HepG2 (cell line): Measurements from ENCODE around the gene CHID1. TPM values are rescaled to one million over a fixed set of nuclear protein-coding genes. Genes with fewer than 3 reads are reported as not detected.

Source experiments
- ADNP ChIP-seq: sonication (generic); formaldehyde crosslinking; IDR thresholded peaks from 2 replicates; pipeline ENCODE4 v1.4.0; 2020; ENCODE audit warnings: missing genetic modification reagents
- AHR ChIP-seq: IDR thresholded peaks from 2 replicates; pipeline ENCODE4 v1.6.1; 2018; ENCODE audit warnings: missing genetic modification reagents, missing compliant biosample characterization
- ASH2L ChIP-seq: fragments of 300-600, 200-600 bp; sonication (generic); IDR thresholded peaks from 2 replicates; pipeline ENCODE4 v1.7.0; 2017; ENCODE audit warnings: low read depth, mild to moderate bottlenecking, moderate library complexity, mixed read lengths, low read length; ENCODE audit not compliant: insufficient read length
- CENPX ChIP-seq: sonication (generic); formaldehyde crosslinking; IDR thresholded peaks from 2 replicates; pipeline ENCODE4 v1.9.0; 2021; ENCODE audit warnings: mild to moderate bottlenecking, missing genetic modification reagents, moderate library complexity
- HMGA1 ChIP-seq: sonication (generic); formaldehyde crosslinking; conservative IDR thresholded peaks from 2 replicates; pipeline ENCODE4 v1.4.0; 2020; ENCODE audit warnings: missing genetic modification reagents
- HNF4A ChIP-seq: sonication (generic); formaldehyde crosslinking; IDR thresholded peaks from 2 replicates; pipeline ENCODE4 v1.4.0; 2020; ENCODE audit warnings: missing genetic modification reagents
- ISX ChIP-seq: sonication (generic); formaldehyde crosslinking; conservative IDR thresholded peaks from 2 replicates; pipeline ENCODE4 v1.5.0; 2020; ENCODE audit warnings: missing genetic modification reagents
- MXD4 ChIP-seq: IDR thresholded peaks from 2 replicates; pipeline ENCODE4 v1.6.1; 2016; ENCODE audit warnings: mild to moderate bottlenecking, missing biosample characterization, missing genetic modification reagents
- MXI1 ChIP-seq: IDR thresholded peaks from 3 replicates; pipeline ENCODE4 v1.6.1; 2012; ENCODE audit warnings: low read depth, low read length, inconsistent platforms, borderline replicate concordance
- PCBP2 ChIP-seq: fragments of 200-400 bp; formaldehyde crosslinking; optimal IDR thresholded peaks from 2 replicates; pipeline ENCODE3; 2018; ENCODE audit warnings: low read length, low read depth; ENCODE audit not compliant: poor library complexity, severe bottlenecking
- SNAPC2 ChIP-seq: sonication (generic); formaldehyde crosslinking; IDR thresholded peaks from 2 replicates; pipeline ENCODE4 v1.8.1; 2022; ENCODE audit warnings: mild to moderate bottlenecking, missing genetic modification reagents
- SOX6 ChIP-seq, 2 experiments: fragments of 450-650 bp in 1 of 2; sonication (generic) in 1 of 2; formaldehyde crosslinking in 1 of 2; IDR thresholded peaks; 2 replicates each; pipeline versions ENCODE4 v1.4.0 to v1.6.1; 2017 to 2020; ENCODE audit warnings: antibody characterized with exemption in 1 of 2, mild to moderate bottlenecking in 1 of 2, missing genetic modification reagents in 1 of 2
- TMF1 ChIP-seq: sonication (generic); formaldehyde crosslinking; IDR thresholded peaks from 2 replicates; pipeline ENCODE4 v1.8.1; 2022; ENCODE audit warnings: low read depth, missing genetic modification reagents
- ZNF253 ChIP-seq: sonication (generic); formaldehyde crosslinking; IDR thresholded peaks from 2 replicates; pipeline ENCODE4 v1.8.0; 2022; ENCODE audit warnings: mild to moderate bottlenecking, missing genetic modification reagents, borderline replicate concordance
- ZNF672 ChIP-seq: sonication (generic); formaldehyde crosslinking; IDR thresholded peaks from 2 replicates; pipeline ENCODE4 v1.8.1; 2022; ENCODE audit warnings: missing genetic modification reagents
- ZNF709 ChIP-seq: sonication (generic); formaldehyde crosslinking; IDR thresholded peaks from 2 replicates; pipeline ENCODE4 v1.5.0; 2020; ENCODE audit warnings: mild to moderate bottlenecking, missing genetic modification reagents
- polyA plus RNA-seq, 8 experiments: library from polyadenylated mRNA; depleted of rRNA in 3 of 8; stranded (reverse) in 7 of 8; unstranded in 1 of 8; fragments of >200 nt; fragmentation: Illumina TruSeq in 4 of 8; extraction: Trizol in 4 of 8; gene quantifications; 2 replicates each; pipeline versions ENCODE4 v1.2.1 to v1.2.3, GENCODE V29; 2011 to 2016; ENCODE audit warnings: low read depth in 4 of 8, missing spikeins in 1 of 8, mixed read lengths in 1 of 8; ENCODE audit not compliant: insufficient read depth in 1 of 8
- total RNA-seq, 5 experiments: library from RNA; depleted of rRNA; stranded (reverse); fragments of >200 nt; fragmentation: Illumina TruSeq; extraction: Trizol; gene quantifications; 2 replicates each; pipeline ENCODE4 v1.2.3, GENCODE V29; 2016; ENCODE audit warnings: low read depth in 1 of 5
- TF ChIP-seq, protein P1 (sequence below): sonication (generic); formaldehyde crosslinking; IDR thresholded peaks from 2 replicates; pipeline ENCODE4 v1.4.0; 2020; ENCODE audit warnings: missing genetic modification reagents
- TF ChIP-seq, protein P2 (sequence below): IDR thresholded peaks from 2 replicates; pipeline ENCODE4 v1.6.1; 2016; ENCODE audit warnings: low read depth, borderline replicate concordance
- TF ChIP-seq, protein P3 (sequence below): sonication (generic); formaldehyde crosslinking; IDR thresholded peaks from 2 replicates; pipeline ENCODE4 v1.9.0; 2021; ENCODE audit warnings: missing genetic modification reagents, mild to moderate bottlenecking, borderline replicate concordance
- TF ChIP-seq, protein P4 (sequence below): IDR thresholded peaks from 2 replicates; pipeline ENCODE4 v1.4.0; 2020; ENCODE audit warnings: mild to moderate bottlenecking, missing genetic modification reagents

CHID1 gene
- total and polyA plus RNA-seq, 2 of the 13 experiments (the other 11 are each of a cell fraction or from before 2014, with no cell fraction given) = 65.1 to 93.6 TPM

DNA sequence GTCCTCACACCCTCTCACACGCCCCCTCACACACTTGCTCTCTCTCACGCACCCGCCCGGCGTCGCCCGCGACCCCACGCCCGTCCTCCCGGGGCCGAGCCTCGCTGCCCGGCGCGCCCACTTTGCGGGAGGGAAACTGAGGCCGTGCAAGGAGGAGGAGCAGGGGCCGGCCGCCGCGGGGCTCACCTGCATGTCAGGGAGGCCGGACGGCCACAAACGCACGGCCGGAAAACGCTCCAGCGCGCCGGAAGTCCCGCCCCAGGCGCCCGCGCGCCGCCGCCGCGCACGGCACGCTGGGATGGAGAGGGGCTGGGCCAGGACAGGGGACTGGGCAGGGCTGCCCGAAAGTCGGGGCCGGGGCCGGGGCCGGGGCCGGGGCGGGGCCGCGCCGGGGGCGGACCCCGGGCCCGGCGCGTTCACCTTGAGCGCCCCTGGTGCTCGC, at the start of gene CHID1 (continued):
- TF ChIP-seq MXI1 (peak; percentile 79; the same call in 1 of the 3 replicates), ASH2L (peak; percentile 65), HMGA1 (CRISPR knock-in tag) (no peak), SNAPC2 (CRISPR knock-in tag) (no peak), ISX (no peak), MXD4 (CRISPR knock-in tag) (peak; percentile 51; the same call in 1 of the 2 replicates), PCBP2 (no peak), HNF4A (no peak), ADNP (no peak), TMF1 (CRISPR knock-in tag) (no peak), AHR (CRISPR knock-in tag) (0 out of 2 replicates have a peak, but pooled peaks have one; percentile 14), ZNF709 (CRISPR knock-in tag) (no peak), CENPX (no peak), ZNF672 (CRISPR knock-in tag) (peak; percentile 69; the same call in 1 of the 2 replicates), ZNF253 (CRISPR knock-in tag) (peak; percentile 89; the same call in 1 of the 2 replicates), SOX6 (IDR thresholded peaks at IDR 0.05) (no peak), SOX6 (CRISPR knock-in tag; IDR thresholded peaks at IDR 0.05) (no peak)
- TF ChIP-seq, protein P1, sequence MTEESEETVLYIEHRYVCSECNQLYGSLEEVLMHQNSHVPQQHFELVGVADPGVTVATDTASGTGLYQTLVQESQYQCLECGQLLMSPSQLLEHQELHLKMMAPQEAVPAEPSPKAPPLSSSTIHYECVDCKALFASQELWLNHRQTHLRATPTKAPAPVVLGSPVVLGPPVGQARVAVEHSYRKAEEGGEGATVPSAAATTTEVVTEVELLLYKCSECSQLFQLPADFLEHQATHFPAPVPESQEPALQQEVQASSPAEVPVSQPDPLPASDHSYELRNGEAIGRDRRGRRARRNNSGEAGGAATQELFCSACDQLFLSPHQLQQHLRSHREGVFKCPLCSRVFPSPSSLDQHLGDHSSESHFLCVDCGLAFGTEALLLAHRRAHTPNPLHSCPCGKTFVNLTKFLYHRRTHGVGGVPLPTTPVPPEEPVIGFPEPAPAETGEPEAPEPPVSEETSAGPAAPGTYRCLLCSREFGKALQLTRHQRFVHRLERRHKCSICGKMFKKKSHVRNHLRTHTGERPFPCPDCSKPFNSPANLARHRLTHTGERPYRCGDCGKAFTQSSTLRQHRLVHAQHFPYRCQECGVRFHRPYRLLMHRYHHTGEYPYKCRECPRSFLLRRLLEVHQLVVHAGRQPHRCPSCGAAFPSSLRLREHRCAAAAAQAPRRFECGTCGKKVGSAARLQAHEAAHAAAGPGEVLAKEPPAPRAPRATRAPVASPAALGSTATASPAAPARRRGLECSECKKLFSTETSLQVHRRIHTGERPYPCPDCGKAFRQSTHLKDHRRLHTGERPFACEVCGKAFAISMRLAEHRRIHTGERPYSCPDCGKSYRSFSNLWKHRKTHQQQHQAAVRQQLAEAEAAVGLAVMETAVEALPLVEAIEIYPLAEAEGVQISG (CRISPR knock-in tag) = peak; percentile 60; the same call in 1 of the 2 replicates
- TF ChIP-seq, protein P2, sequence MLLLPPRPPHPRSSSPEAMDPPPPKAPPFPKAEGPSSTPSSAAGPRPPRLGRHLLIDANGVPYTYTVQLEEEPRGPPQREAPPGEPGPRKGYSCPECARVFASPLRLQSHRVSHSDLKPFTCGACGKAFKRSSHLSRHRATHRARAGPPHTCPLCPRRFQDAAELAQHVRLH (CRISPR knock-in tag) = no peak
- TF ChIP-seq, protein P3, sequence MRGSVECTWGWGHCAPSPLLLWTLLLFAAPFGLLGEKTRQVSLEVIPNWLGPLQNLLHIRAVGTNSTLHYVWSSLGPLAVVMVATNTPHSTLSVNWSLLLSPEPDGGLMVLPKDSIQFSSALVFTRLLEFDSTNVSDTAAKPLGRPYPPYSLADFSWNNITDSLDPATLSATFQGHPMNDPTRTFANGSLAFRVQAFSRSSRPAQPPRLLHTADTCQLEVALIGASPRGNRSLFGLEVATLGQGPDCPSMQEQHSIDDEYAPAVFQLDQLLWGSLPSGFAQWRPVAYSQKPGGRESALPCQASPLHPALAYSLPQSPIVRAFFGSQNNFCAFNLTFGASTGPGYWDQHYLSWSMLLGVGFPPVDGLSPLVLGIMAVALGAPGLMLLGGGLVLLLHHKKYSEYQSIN (CRISPR knock-in tag) = no peak
- TF ChIP-seq, protein P4, sequence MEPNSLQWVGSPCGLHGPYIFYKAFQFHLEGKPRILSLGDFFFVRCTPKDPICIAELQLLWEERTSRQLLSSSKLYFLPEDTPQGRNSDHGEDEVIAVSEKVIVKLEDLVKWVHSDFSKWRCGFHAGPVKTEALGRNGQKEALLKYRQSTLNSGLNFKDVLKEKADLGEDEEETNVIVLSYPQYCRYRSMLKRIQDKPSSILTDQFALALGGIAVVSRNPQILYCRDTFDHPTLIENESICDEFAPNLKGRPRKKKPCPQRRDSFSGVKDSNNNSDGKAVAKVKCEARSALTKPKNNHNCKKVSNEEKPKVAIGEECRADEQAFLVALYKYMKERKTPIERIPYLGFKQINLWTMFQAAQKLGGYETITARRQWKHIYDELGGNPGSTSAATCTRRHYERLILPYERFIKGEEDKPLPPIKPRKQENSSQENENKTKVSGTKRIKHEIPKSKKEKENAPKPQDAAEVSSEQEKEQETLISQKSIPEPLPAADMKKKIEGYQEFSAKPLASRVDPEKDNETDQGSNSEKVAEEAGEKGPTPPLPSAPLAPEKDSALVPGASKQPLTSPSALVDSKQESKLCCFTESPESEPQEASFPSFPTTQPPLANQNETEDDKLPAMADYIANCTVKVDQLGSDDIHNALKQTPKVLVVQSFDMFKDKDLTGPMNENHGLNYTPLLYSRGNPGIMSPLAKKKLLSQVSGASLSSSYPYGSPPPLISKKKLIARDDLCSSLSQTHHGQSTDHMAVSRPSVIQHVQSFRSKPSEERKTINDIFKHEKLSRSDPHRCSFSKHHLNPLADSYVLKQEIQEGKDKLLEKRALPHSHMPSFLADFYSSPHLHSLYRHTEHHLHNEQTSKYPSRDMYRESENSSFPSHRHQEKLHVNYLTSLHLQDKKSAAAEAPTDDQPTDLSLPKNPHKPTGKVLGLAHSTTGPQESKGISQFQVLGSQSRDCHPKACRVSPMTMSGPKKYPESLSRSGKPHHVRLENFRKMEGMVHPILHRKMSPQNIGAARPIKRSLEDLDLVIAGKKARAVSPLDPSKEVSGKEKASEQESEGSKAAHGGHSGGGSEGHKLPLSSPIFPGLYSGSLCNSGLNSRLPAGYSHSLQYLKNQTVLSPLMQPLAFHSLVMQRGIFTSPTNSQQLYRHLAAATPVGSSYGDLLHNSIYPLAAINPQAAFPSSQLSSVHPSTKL = peak; percentile 22; the same call in 1 of the 2 replicates
